WTC11 (cell line): ENCODE data around the gene F11R.
"Not testable (repeated sequence)": the region's sequence is repeated elsewhere in the genome, so short reads cannot be mapped to it uniquely, and the experiment has no call there.

Source experiments
- KAT7 ChIP-seq: sonication (generic); formaldehyde crosslinking; IDR thresholded peaks from 2 replicates; pipeline ENCODE4 v1.8.1; 2023; ENCODE audit warnings: missing genetic modification reagents, mild to moderate bottlenecking, borderline replicate concordance
- NR2C2 ChIP-seq: sonication (generic); formaldehyde crosslinking; IDR thresholded peaks from 2 replicates; pipeline ENCODE4 v1.8.0; 2022; ENCODE audit warnings: mild to moderate bottlenecking, missing genetic modification reagents
- ZNF263 ChIP-seq: sonication (generic); formaldehyde crosslinking; IDR thresholded peaks from 2 replicates; pipeline ENCODE4 v1.8.1; 2022; ENCODE audit warnings: low read depth, mild to moderate bottlenecking, moderate library complexity, missing genetic modification reagents
- TF ChIP-seq, protein P1 (sequence below): fragments of 200-600 bp; IDR thresholded peaks from 2 replicates; pipeline ENCODE4 v1.8.0; 2022; ENCODE audit warnings: antibody characterized with exemption
- TF ChIP-seq, protein P2 (sequence below): sonication (generic); formaldehyde crosslinking; IDR thresholded peaks from 2 replicates; pipeline ENCODE4 v1.8.1; 2022; ENCODE audit warnings: missing genetic modification reagents, borderline replicate concordance
- TF ChIP-seq, protein P3 (sequence below): fragments of 250-450 bp; sonication (Bioruptor Pico); IDR thresholded peaks from 2 replicates; pipeline ENCODE4 v1.9.0; 2021; ENCODE audit warnings: moderate library complexity, mild to moderate bottlenecking, inconsistent platforms, borderline replicate concordance
- TF ChIP-seq, protein P4 (sequence below): sonication (generic); formaldehyde crosslinking; conservative IDR thresholded peaks from 2 replicates; pipeline ENCODE4 v1.8.1; 2023; ENCODE audit warnings: mild to moderate bottlenecking, low read depth, missing genetic modification reagents, moderate library complexity

DNA sequence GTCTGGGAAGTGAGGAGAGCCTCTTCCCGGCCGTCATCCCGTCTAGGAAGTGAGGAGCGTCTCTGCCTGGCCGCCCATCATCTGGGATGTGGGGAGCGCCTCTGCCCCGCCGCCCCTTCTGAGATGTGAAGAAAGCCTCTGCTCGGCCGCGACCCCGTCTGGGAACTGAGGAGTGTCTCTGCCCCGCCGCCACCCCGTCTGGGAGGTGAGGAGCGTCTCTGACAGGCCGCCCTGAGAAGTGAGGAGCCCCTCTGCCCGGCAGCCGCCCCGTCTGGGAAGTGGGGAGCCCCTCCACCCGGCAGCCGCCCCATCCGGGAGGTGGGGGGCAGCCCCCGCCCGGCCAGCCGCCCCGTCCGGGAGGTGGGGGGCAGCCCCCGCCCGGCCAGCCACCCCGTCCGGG lies 8.5 kb upstream of the F11R start:
- TF ChIP-seq, protein P1, sequence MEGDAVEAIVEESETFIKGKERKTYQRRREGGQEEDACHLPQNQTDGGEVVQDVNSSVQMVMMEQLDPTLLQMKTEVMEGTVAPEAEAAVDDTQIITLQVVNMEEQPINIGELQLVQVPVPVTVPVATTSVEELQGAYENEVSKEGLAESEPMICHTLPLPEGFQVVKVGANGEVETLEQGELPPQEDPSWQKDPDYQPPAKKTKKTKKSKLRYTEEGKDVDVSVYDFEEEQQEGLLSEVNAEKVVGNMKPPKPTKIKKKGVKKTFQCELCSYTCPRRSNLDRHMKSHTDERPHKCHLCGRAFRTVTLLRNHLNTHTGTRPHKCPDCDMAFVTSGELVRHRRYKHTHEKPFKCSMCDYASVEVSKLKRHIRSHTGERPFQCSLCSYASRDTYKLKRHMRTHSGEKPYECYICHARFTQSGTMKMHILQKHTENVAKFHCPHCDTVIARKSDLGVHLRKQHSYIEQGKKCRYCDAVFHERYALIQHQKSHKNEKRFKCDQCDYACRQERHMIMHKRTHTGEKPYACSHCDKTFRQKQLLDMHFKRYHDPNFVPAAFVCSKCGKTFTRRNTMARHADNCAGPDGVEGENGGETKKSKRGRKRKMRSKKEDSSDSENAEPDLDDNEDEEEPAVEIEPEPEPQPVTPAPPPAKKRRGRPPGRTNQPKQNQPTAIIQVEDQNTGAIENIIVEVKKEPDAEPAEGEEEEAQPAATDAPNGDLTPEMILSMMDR = not testable (repeated sequence)
- not testable (repeated sequence) for TF ChIP-seq KAT7; NR2C2 (CRISPR knock-in tag); ZNF263 (CRISPR knock-in tag)
- TF ChIP-seq, protein P2, sequence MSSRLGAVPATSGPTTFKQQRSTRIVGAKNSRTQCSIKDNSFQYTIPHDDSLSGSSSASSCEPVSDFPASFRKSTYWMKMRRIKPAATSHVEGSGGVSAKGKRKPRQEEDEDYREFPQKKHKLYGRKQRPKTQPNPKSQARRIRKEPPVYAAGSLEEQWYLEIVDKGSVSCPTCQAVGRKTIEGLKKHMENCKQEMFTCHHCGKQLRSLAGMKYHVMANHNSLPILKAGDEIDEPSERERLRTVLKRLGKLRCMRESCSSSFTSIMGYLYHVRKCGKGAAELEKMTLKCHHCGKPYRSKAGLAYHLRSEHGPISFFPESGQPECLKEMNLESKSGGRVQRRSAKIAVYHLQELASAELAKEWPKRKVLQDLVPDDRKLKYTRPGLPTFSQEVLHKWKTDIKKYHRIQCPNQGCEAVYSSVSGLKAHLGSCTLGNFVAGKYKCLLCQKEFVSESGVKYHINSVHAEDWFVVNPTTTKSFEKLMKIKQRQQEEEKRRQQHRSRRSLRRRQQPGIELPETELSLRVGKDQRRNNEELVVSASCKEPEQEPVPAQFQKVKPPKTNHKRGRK = not testable (repeated sequence)
- TF ChIP-seq, protein P3, sequence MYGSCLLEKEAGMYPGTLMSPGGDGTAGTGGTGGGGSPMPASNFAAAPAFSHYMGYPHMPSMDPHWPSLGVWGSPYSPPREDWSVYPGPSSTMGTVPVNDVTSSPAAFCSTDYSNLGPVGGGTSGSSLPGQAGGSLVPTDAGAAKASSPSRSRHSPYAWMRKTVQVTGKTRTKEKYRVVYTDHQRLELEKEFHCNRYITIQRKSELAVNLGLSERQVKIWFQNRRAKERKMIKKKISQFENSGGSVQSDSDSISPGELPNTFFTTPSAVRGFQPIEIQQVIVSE (CRISPR knock-in tag) = not testable (repeated sequence)
- TF ChIP-seq, protein P4, sequence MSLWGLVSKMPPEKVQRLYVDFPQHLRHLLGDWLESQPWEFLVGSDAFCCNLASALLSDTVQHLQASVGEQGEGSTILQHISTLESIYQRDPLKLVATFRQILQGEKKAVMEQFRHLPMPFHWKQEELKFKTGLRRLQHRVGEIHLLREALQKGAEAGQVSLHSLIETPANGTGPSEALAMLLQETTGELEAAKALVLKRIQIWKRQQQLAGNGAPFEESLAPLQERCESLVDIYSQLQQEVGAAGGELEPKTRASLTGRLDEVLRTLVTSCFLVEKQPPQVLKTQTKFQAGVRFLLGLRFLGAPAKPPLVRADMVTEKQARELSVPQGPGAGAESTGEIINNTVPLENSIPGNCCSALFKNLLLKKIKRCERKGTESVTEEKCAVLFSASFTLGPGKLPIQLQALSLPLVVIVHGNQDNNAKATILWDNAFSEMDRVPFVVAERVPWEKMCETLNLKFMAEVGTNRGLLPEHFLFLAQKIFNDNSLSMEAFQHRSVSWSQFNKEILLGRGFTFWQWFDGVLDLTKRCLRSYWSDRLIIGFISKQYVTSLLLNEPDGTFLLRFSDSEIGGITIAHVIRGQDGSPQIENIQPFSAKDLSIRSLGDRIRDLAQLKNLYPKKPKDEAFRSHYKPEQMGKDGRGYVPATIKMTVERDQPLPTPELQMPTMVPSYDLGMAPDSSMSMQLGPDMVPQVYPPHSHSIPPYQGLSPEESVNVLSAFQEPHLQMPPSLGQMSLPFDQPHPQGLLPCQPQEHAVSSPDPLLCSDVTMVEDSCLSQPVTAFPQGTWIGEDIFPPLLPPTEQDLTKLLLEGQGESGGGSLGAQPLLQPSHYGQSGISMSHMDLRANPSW = not testable (repeated sequence)
